Aorta (tissue), 5 donors: ENCODE measurements around the gene DNMT3A. TPM values are rescaled to one million over a fixed set of nuclear protein-coding genes. Genes with fewer than 3 reads are reported as not detected.
"Not testable (repeated sequence)": the region's sequence is repeated elsewhere in the genome, so short reads cannot be mapped to it uniquely, and the experiment has no call there.

Experiments used
- ATAC-seq: fragments of 200-7000 bp; cut with Tn5 transposase; one replicate; pipeline ENCODE4 v1.9.1; 2022; ENCODE audit warnings: moderate library complexity; ENCODE audit not compliant: low FRiP score
- DNase-seq, 2 donors: peaks; one replicate each; pipeline ENCODE4 v3.0.0-alpha.2; 2020
- H3K27ac ChIP-seq, 2 donors: one replicate each; pipeline ENCODE4 v1.5.1; 2013; ENCODE audit warnings: low read length in 2 of 2, mild to moderate bottlenecking in 2 of 2, moderate library complexity in 2 of 2, control low read depth in 1 of 2, inconsistent platforms in 1 of 2, low read depth in 1 of 2
- H3K27me3 ChIP-seq, 2 donors: one replicate each; pipeline ENCODE4 v1.6.1; 2013; ENCODE audit warnings: control low read depth in 1 of 2, low read length in 1 of 2, mild to moderate bottlenecking in 1 of 2, moderate library complexity in 1 of 2; ENCODE audit not compliant: insufficient read depth in 2 of 2, control insufficient read depth in 1 of 2
- H3K36me3 ChIP-seq, 2 donors: one replicate each; pipeline ENCODE4 v1.6.1; 2013; ENCODE audit warnings: control low read depth in 1 of 2, low read length in 1 of 2, mild to moderate bottlenecking in 1 of 2; ENCODE audit not compliant: insufficient read depth in 2 of 2, control insufficient read depth in 1 of 2
- H3K4me1 ChIP-seq, 2 donors: one replicate each; pipeline ENCODE4 v1.6.1; 2013; ENCODE audit warnings: low read length in 2 of 2, control low read depth in 1 of 2, mild to moderate bottlenecking in 1 of 2, moderate library complexity in 1 of 2; ENCODE audit not compliant: insufficient read depth in 2 of 2, control insufficient read depth in 1 of 2
- H3K4me3 ChIP-seq, 2 donors: one replicate each; pipeline ENCODE4 v1.5.1; 2013; ENCODE audit warnings: low read length in 2 of 2, control low read depth in 1 of 2, mild to moderate bottlenecking in 1 of 2
- H3K9me3 ChIP-seq: one replicate; pipeline ENCODE4 v1.6.1; 2013; ENCODE audit warnings: mild to moderate bottlenecking, low read length; ENCODE audit not compliant: control insufficient read depth
- WGBS, 2 donors: extraction: QIAGEN DNeasy Blood & Tissue Kit; methylation state at CpG; one replicate each; pipeline ENCODE4 v1.1.7; 2013; 5-methylcytosine and 5-hydroxymethylcytosine counted together
- intact Hi-C, 2 donors: fragments of 100-400 bp; cut with DNase I; formaldehyde crosslinking; loops; one replicate each; pipeline versions ENCODE4 v1.14.2 to v1.15.0; 2022
- polyA plus RNA-seq, 2 donors: library from polyadenylated mRNA; stranded (reverse); fragments of 200-250 nt; gene quantifications; one replicate each; pipeline ENCODE4 v1.2.3, GENCODE V29; 2013
- total RNA-seq, 2 donors: library from RNA; stranded (reverse); fragmentation: NEBNext Ultra II Directional; extraction: Animal tissue kit (Norgen Biotek cat#: 25700); gene quantifications; one replicate each; pipeline ENCODE4 v1.2.1, GENCODE V29; 2021
- donor health status: healthy with polysubstance abuse.
- donor health status: Bipolar disorder and iron deficiency.
- donor health status: DM: no; HTN: no; CAD: no.
- donor health status: DM: no; HTN: no; CAD: no.
- donor health status: DM: yes; HTN: yes; CAD: no.

DNMT3A gene
- total and polyA plus RNA-seq, 4 donors = 9.4 to 48.2 (median 22.0) TPM

- Histone ChIP-seq H3K36me3 (peaks cover 0 to 5% of the 10 kb centered on the region in 2 donors), H3K4me3 (no peak overlapping the region), H3K4me1 (no peaks in the 10 kb centered on the region), H3K27ac (no peak overlapping the region), H3K27me3 (no peaks in the 10 kb centered on the region), H3K9me3 (no peaks in the 10 kb centered on the region)
- ATAC-seq (no peak), DNase-seq (no peak)
- WGBS, 2 donors = 79 to 80% methylated on average over 6 of the region's 6 CpGs
- intact Hi-C loops = loop anchor here (5.0 kb wide), 3 partner anchors 47 to 102 kb away; partner anchors contain the start of gene DNMT3A (in 2 of the 2)
These were observed 66.2 kb downstream of the DNMT3A start for GRCh38 chr2:25275575-25275965.

GRCh38 chr2:25274868-25275574 is 66.7 kb downstream of the DNMT3A start:
- Histone ChIP-seq H3K36me3 (peaks cover 1 to 5% of the 10 kb centered on the region in 2 donors), H3K4me3 (no peak overlapping the region), H3K27ac (no peak overlapping the region), H3K27me3 (no peaks in the 10 kb centered on the region), H3K4me1 (no peaks in the 10 kb centered on the region), H3K9me3 (no peaks in the 10 kb centered on the region)
- ATAC-seq (peak; percentile 23), DNase-seq (peak in 1 of 2 donors; percentile 79)
- WGBS, 2 donors = 76 to 78% methylated on average over 26 to 27 of the region's 27 CpGs
- intact Hi-C loops = loop anchor here (5.0 kb wide), 3 partner anchors 47 to 102 kb away; partner anchors contain the start of gene DNMT3A (in 2 of the 2)

GRCh38 chr2:25273985-25274535 is 67.7 kb downstream of the DNMT3A start:
- Histone ChIP-seq H3K4me3 (no peak overlapping the region), H3K4me1 (no peaks in the 10 kb centered on the region), H3K27me3 (no peaks in the 10 kb centered on the region), H3K36me3 (peaks cover 4 to 5% of the 10 kb centered on the region in 2 donors), H3K27ac (no peak overlapping the region), H3K9me3 (no peaks in the 10 kb centered on the region)
- no peak for DNase-seq
- ATAC-seq = no peak
- 89 to 91% methylated on average over 5 of the region's 5 CpGs for WGBS, 2 donors
- intact Hi-C loops = no loop called here

- intact Hi-C loops, H3K4me1 ChIP-seq, ATAC-seq, DNase-seq, H3K36me3 ChIP-seq, H3K27ac ChIP-seq, H3K9me3 ChIP-seq, H3K27me3 ChIP-seq, H3K4me3 ChIP-seq: not testable (repeated sequence)
- WGBS, 2 donors = 75 to 82% methylated on average over 9 of the region's 9 CpGs
These were observed 69.0 kb downstream of the DNMT3A start for GRCh38 chr2:25272705-25273104.

GRCh38 chr2:25270061-25270460 is 71.7 kb downstream of the DNMT3A start:
- peaks cover 4 to 5% of the 10 kb centered on the region in 2 donors for H3K36me3 ChIP-seq
- intact Hi-C loops = no loop called here

GRCh38 chr2:25269233-25269632 is 72.5 kb downstream of the DNMT3A start:
- Histone ChIP-seq H3K27ac (no peak overlapping the region), H3K27me3 (no peaks in the 10 kb centered on the region), H3K36me3 (peaks cover 4 to 5% of the 10 kb centered on the region in 2 donors), H3K4me3 (no peak overlapping the region), H3K9me3 (no peaks in the 10 kb centered on the region), H3K4me1 (no peaks in the 10 kb centered on the region)
- DNase-seq = no peak
- intact Hi-C loops = no loop called here
- no peak for ATAC-seq
- WGBS, 2 donors = 87 to 91% methylated on average over 3 of the region's 3 CpGs

More at GRCh38 chr2:25270061-25270460, 71.7 kb downstream of the DNMT3A start:
- ATAC-seq = no peak
- H3K27ac ChIP-seq = no peak overlapping the region
- WGBS, 2 donors = 69 to 73% methylated on average over 7 of the region's 7 CpGs
- H3K4me1 ChIP-seq = no peaks in the 10 kb centered on the region
- H3K9me3 ChIP-seq = no peaks in the 10 kb centered on the region
- H3K27me3 ChIP-seq = no peaks in the 10 kb centered on the region
- no peak for DNase-seq
- H3K4me3 ChIP-seq = no peak overlapping the region

GRCh38 chr2:25268139-25268538 is 73.6 kb downstream of the DNMT3A start:
- Histone ChIP-seq H3K27me3 (no peaks in the 10 kb centered on the region), H3K27ac (no peak overlapping the region), H3K4me1 (no peaks in the 10 kb centered on the region), H3K4me3 (no peak overlapping the region), H3K36me3 (peaks cover 4 to 5% of the 10 kb centered on the region in 2 donors), H3K9me3 (no peaks in the 10 kb centered on the region)
- ATAC-seq (no peak), DNase-seq (no peak)
- whole genome bisulfite sequencing, 2 donors = 90% methylated on average over 10 of the region's 10 CpGs
- intact Hi-C loops = no loop called here

- Histone ChIP-seq H3K9me3 (no peaks in the 10 kb centered on the region), H3K4me1 (no peaks in the 10 kb centered on the region), H3K36me3 (peaks cover 0 to 4% of the 10 kb centered on the region in 2 donors), H3K27ac (no peak overlapping the region), H3K4me3 (no peak overlapping the region), H3K27me3 (no peaks in the 10 kb centered on the region)
- DNase-seq (no peak), ATAC-seq (no peak)
- intact Hi-C loops = no loop called here
These were observed 75.3 kb downstream of the DNMT3A start for GRCh38 chr2:25266399-25266798.

GRCh38 chr2:25265802-25266201 is 75.9 kb downstream of the DNMT3A start:
- H3K27ac ChIP-seq = no peak overlapping the region
- no peaks in the 10 kb centered on the region for H3K27me3 ChIP-seq
- no peak for DNase-seq
- ATAC-seq = no peak
- H3K4me1 ChIP-seq = no peaks in the 10 kb centered on the region
- no peaks in the 10 kb centered on the region for H3K9me3 ChIP-seq
- no peak overlapping the region for H3K4me3 ChIP-seq
- peaks cover 0 to 4% of the 10 kb centered on the region in 2 donors for H3K36me3 ChIP-seq
- 93 to 97% methylated on average over 2 of the region's 2 CpGs for WGBS, 2 donors
- intact Hi-C loops = no loop called here
